ENCODE measurements around the gene MMD.

Gene MMD

DNA sequence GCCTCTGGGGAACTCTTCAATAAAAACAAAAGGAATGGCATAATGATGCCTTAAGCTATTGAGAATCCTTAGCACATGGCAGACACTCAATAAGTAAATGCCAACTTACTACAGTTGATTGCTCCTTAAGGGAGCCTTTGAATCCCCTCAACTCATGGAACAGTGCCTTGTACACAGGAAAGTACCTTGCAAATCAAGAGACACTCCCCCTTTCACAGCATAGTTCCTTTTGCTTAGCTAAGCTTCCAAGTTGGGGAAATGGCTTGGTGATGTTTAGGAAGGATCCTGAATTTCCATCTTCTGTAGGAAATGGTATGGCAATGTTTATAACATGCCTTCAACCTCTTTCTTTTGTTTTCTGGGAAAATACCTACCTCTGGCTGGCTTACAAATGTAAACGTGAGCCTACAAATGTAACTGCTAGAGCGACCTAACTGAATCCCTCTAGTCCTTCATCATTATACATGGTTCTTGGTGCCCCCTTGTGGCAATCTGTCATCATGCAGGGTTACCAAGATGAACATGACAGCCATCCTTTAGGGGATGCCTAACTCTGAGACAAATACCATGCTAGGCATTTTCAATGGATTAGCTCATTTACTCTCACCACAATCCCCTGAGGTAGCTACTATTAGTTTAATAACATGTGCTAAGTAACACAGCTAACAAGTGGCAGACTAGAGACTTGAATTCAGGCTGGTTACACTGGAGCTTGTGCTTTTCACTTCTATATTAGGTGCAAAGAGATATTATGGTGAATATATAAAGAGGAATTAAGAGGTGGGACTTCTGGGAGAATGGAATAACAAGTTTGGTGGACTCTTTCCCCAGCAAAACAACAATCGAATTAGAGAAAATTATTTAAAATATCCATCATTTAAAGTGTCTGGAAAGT, 65.0 kb downstream of the MMD start:
- Histone ChIP-seq H3K4me1 (ENCODE audit: control insufficient read depth, insufficient read depth, low read length) (no peaks in the 10 kb centered on the region), H3K27me3 (replicated peaks; ENCODE audit: control insufficient read depth, insufficient read depth, low read length) (peaks cover 2% of the 10 kb centered on the region), H3K9ac (ENCODE audit: low read length) (no peak overlapping the region), H3K9me3 (ENCODE audit: control insufficient read depth, low read length) (peaks cover 12% of the 10 kb centered on the region), H3K4me3 (ENCODE audit: low read length) (no peak overlapping the region), H3K36me3 (ENCODE audit: control insufficient read depth, insufficient read depth, low read length, severe bottlenecking) (no peaks in the 10 kb centered on the region)
- peak; percentile 79 for DNase-seq (ENCODE audit: low read depth)

DNA sequence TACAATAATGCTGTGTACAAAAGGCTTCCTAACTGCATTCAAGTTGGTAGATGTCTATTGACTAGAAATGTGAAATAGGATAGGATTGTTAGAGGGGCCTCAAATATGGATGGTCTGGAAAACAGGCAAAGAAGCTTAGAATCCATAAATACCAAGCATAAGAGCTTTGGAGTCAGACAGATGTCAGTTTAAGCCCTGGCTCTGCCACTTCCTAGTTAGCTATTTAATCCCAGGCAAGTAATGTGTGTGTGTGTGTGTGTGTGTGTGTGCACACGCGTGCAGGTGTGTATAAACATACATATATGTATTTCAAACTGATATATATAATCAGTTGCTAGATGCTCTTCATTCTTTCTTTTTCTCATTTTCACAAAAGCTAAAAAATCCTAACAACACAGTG, 66.7 kb downstream of the MMD start:
- DNase-seq (ENCODE audit: low read depth) = no peak
- H3K4me1 ChIP-seq (ENCODE audit: control insufficient read depth, insufficient read depth, low read length) = no peaks in the 10 kb centered on the region
- H3K27me3 ChIP-seq (replicated peaks; ENCODE audit: control insufficient read depth, insufficient read depth, low read length) = peaks cover 2% of the 10 kb centered on the region
- no peak overlapping the region for H3K9ac ChIP-seq (ENCODE audit: low read length)
- peaks cover 4% of the 10 kb centered on the region for H3K9me3 ChIP-seq (ENCODE audit: control insufficient read depth, low read length)
- no peaks in the 10 kb centered on the region for H3K36me3 ChIP-seq (ENCODE audit: control insufficient read depth, insufficient read depth, low read length, severe bottlenecking)
- H3K4me3 ChIP-seq (ENCODE audit: low read length) = no peak overlapping the region

DNA sequence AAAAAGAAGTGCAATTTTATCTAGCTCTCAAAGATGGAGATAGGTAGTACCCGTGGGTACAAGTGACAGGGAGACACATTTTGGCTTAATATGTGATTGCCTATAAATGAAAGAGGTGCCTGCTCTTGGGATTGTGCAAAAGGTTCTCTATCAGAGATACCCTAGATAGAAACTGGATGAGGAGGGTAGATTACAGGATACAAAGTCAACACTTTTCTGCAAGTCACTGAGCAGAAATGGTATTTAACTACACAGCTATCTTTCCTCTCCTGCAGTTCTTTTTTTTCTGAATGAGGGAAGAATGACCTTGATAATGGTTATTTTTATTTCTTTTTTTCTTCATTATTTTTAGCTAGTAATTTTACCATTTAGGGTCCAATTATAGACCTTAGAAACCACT, 67.6 kb downstream of the MMD start:
- H3K4me1 ChIP-seq (ENCODE audit: control insufficient read depth, insufficient read depth, low read length) = no peaks in the 10 kb centered on the region
- DNase-seq (ENCODE audit: low read depth) = no peak
- H3K36me3 ChIP-seq (ENCODE audit: control insufficient read depth, insufficient read depth, low read length, severe bottlenecking) = no peaks in the 10 kb centered on the region
- H3K4me3 ChIP-seq (ENCODE audit: low read length) = no peak overlapping the region
- no peak overlapping the region for H3K9ac ChIP-seq (ENCODE audit: low read length)
- peaks cover 2% of the 10 kb centered on the region for H3K27me3 ChIP-seq (replicated peaks; ENCODE audit: control insufficient read depth, insufficient read depth, low read length)
- peaks cover 4% of the 10 kb centered on the region for H3K9me3 ChIP-seq (ENCODE audit: control insufficient read depth, low read length)

DNA sequence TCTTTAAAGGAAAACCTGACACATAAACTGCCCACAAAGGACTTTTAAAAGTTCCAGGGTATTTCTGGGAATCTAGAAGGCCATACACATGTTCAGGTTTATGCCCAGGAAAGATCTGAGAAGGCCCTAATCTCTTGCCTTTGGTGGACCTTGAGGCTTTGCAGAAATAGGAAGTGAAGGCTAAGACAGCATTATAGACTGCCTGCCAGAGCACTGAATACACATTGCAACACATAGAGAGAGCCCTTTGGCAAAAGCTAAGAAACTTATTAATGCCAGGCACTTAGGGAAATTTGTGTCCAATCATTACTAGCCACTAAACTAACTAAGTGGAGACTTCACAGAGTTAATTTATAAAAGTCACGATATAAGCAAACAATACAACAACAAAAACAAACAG, 70.4 kb downstream of the MMD start:
- no peaks in the 10 kb centered on the region for H3K4me1 ChIP-seq (ENCODE audit: control insufficient read depth, insufficient read depth, low read length)
- peaks cover 2% of the 10 kb centered on the region for H3K27me3 ChIP-seq (replicated peaks; ENCODE audit: control insufficient read depth, insufficient read depth, low read length)
- no peaks in the 10 kb centered on the region for H3K36me3 ChIP-seq (ENCODE audit: control insufficient read depth, insufficient read depth, low read length, severe bottlenecking)
- DNase-seq (ENCODE audit: low read depth) = no peak
- H3K9ac ChIP-seq (ENCODE audit: low read length) = no peak overlapping the region
- H3K4me3 ChIP-seq (ENCODE audit: low read length) = no peak overlapping the region
- H3K9me3 ChIP-seq (ENCODE audit: control insufficient read depth, low read length) = peaks cover 10% of the 10 kb centered on the region

DNA sequence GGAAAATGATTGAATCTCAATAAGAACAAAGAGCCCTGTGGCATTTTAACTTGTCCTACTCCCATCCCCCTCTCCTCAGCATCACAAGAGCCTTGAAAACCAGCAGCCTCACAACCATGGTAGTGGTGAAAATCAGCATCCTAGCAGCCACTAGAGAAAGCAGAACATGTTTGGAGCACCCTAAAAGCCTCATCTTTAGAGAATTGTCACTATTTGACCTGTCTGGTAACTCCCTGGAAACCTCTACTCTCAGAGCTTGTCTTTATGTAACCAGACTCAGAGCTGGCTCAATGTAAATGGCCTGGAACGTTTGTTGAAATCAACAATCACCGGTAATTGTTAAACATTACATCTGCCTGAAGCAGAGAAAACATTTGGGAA, 70.8 kb downstream of the MMD start:
- Histone ChIP-seq H3K4me1 (ENCODE audit: control insufficient read depth, insufficient read depth, low read length) (no peaks in the 10 kb centered on the region), H3K4me3 (ENCODE audit: low read length) (no peak overlapping the region), H3K36me3 (ENCODE audit: control insufficient read depth, insufficient read depth, low read length, severe bottlenecking) (no peaks in the 10 kb centered on the region), H3K27me3 (replicated peaks; ENCODE audit: control insufficient read depth, insufficient read depth, low read length) (peaks cover 2% of the 10 kb centered on the region), H3K9me3 (ENCODE audit: control insufficient read depth, low read length) (peaks cover 11% of the 10 kb centered on the region), H3K9ac (ENCODE audit: low read length) (no peak overlapping the region)
- no peak for DNase-seq (ENCODE audit: low read depth)

DNA sequence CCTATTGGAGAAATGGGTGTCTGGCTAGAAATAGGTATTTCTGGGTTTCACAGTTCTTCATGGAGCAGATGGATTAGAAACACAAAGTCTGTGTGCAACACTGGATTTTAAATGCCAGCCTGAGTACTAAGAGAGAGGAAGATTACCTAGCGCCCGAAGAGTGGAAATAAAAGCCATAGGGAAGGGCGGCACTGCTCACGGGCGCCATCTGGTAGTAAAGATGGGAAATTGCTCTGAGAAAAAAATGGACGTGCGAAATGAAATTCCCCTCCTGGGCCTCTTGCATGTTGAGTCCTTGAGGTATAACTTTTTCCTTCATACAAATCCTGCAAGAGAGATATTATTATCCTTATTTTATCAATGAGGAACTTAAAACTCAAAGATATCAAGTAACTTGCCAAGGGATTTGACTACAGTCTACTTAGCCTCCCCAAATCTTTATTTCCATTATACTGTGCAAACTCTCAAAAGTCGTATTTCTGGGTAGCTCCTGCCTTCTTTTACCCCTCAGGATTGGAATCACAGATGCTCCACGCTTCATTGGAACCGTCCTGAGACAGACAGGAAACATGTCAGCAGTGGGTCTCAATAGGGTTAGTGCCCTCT, 72.8 kb downstream of the MMD start:
- DNase-seq (ENCODE audit: low read depth) = peak; percentile 80
- no peaks in the 10 kb centered on the region for H3K36me3 ChIP-seq (ENCODE audit: control insufficient read depth, insufficient read depth, low read length, severe bottlenecking)
- H3K9me3 ChIP-seq (ENCODE audit: control insufficient read depth, low read length) = peaks cover 10% of the 10 kb centered on the region
- H3K4me3 ChIP-seq (ENCODE audit: low read length) = no peak overlapping the region
- no peaks in the 10 kb centered on the region for H3K27me3 ChIP-seq (replicated peaks; ENCODE audit: control insufficient read depth, insufficient read depth, low read length)
- no peaks in the 10 kb centered on the region for H3K4me1 ChIP-seq (ENCODE audit: control insufficient read depth, insufficient read depth, low read length)
- H3K9ac ChIP-seq (ENCODE audit: low read length) = no peak overlapping the region

DNA sequence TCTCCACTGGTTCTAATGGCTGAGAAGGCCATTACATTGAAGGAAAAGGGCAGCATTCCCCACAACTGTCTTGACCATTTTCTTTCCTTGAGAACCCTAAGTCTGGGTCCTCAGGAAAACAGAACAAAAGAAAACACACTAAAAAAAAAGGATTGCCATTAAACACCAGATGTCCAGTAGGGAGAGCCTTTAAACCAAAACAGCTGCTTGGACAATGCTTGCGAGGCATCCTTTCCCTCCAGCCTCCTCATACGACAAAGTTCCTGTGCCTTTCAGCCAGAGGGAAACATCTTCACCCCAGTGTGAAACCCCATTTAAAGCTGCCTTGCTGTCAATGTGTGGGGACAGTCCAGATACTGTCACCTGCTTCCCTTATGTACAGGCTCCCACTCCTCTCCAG, 74.3 kb downstream of the MMD start:
- Histone ChIP-seq H3K4me1 (ENCODE audit: control insufficient read depth, insufficient read depth, low read length) (no peaks in the 10 kb centered on the region), H3K9me3 (ENCODE audit: control insufficient read depth, low read length) (peaks cover 7% of the 10 kb centered on the region), H3K27me3 (replicated peaks; ENCODE audit: control insufficient read depth, insufficient read depth, low read length) (peaks cover 3% of the 10 kb centered on the region), H3K36me3 (ENCODE audit: control insufficient read depth, insufficient read depth, low read length, severe bottlenecking) (no peaks in the 10 kb centered on the region), H3K4me3 (ENCODE audit: low read length) (no peak overlapping the region), H3K9ac (ENCODE audit: low read length) (no peak overlapping the region)
- no peak for DNase-seq (ENCODE audit: low read depth)

DNA sequence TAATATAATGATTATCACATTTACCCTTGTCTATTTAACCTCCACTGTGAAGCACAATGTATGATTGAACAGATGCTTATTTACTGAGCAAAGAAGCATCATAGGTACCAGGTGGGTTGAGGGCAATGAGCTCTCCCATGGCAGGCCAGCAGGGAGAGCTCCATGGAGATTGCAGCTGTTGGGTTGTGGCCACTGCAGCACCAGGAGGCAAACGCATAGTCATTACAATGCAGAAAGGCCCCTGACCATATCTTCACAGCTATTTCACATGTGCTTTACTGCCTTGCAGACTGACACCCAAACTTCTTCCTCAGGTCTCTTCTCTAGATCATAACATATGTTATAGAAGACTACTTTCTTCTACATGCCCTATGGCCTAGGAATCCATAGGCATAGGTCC, 75.0 kb downstream of the MMD start:
- Histone ChIP-seq H3K27me3 (replicated peaks; ENCODE audit: control insufficient read depth, insufficient read depth, low read length) (peaks cover 3% of the 10 kb centered on the region), H3K4me3 (ENCODE audit: low read length) (no peak overlapping the region), H3K36me3 (ENCODE audit: control insufficient read depth, insufficient read depth, low read length, severe bottlenecking) (no peaks in the 10 kb centered on the region), H3K9ac (ENCODE audit: low read length) (no peak overlapping the region), H3K9me3 (ENCODE audit: control insufficient read depth, low read length) (peaks cover 7% of the 10 kb centered on the region), H3K4me1 (ENCODE audit: control insufficient read depth, insufficient read depth, low read length) (no peaks in the 10 kb centered on the region)
- DNase-seq (ENCODE audit: low read depth) = no peak

DNA sequence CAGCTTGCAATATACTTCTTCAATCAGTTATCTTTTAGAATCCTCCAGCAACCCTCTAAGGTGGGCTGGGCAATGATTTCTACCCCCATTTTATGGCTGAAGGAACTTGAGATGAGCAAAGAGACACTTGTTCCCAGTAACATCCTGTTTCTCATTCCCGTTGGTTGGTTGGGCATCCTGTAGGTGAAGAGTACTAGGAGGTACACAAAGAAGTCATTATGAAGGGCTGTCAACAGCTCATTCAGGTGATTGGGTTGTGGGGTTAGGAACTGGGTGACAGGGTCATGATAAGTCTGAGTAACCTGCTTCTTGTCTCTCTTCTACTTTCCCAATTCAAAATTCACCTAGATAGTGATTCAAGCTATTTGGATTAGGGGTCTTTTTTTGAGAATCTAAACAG, 76.5 kb downstream of the MMD start:
- peaks cover 7% of the 10 kb centered on the region for H3K4me1 ChIP-seq (ENCODE audit: control insufficient read depth, insufficient read depth, low read length)
- no peak overlapping the region for H3K4me3 ChIP-seq (ENCODE audit: low read length)
- no peaks in the 10 kb centered on the region for H3K36me3 ChIP-seq (ENCODE audit: control insufficient read depth, insufficient read depth, low read length, severe bottlenecking)
- no peak overlapping the region for H3K9ac ChIP-seq (ENCODE audit: low read length)
- no peak for DNase-seq (ENCODE audit: low read depth)
- peaks cover 10% of the 10 kb centered on the region for H3K27me3 ChIP-seq (replicated peaks; ENCODE audit: control insufficient read depth, insufficient read depth, low read length)
- peaks cover 7% of the 10 kb centered on the region for H3K9me3 ChIP-seq (ENCODE audit: control insufficient read depth, low read length)

- DNase-seq (ENCODE audit: low read depth) = no peak
- H3K27me3 ChIP-seq (replicated peaks; ENCODE audit: control insufficient read depth, insufficient read depth, low read length) = peaks cover 11% of the 10 kb centered on the region
Measured at GRCh38 chr17:55344514-55344997, 77.1 kb downstream of the MMD start.

GRCh38 chr17:55343900-55344513, 77.6 kb downstream of the MMD start:
- DNase-seq (ENCODE audit: low read depth) = no peak
- H3K9me3 ChIP-seq (ENCODE audit: control insufficient read depth, low read length) = peaks cover 7% of the 10 kb centered on the region
- peaks cover 7% of the 10 kb centered on the region for H3K4me1 ChIP-seq (ENCODE audit: control insufficient read depth, insufficient read depth, low read length)
- no peak overlapping the region for H3K9ac ChIP-seq (ENCODE audit: low read length)
- peaks cover 11% of the 10 kb centered on the region for H3K27me3 ChIP-seq (replicated peaks; ENCODE audit: control insufficient read depth, insufficient read depth, low read length)
- no peak overlapping the region for H3K4me3 ChIP-seq (ENCODE audit: low read length)
- H3K36me3 ChIP-seq (ENCODE audit: control insufficient read depth, insufficient read depth, low read length, severe bottlenecking) = no peaks in the 10 kb centered on the region

More at GRCh38 chr17:55344514-55344997, 77.1 kb downstream of the MMD start:
- H3K36me3 ChIP-seq (ENCODE audit: control insufficient read depth, insufficient read depth, low read length, severe bottlenecking) = no peaks in the 10 kb centered on the region
- peaks cover 7% of the 10 kb centered on the region for H3K4me1 ChIP-seq (ENCODE audit: control insufficient read depth, insufficient read depth, low read length)
- H3K9ac ChIP-seq (ENCODE audit: low read length) = no peak overlapping the region
- H3K4me3 ChIP-seq (ENCODE audit: low read length) = no peak overlapping the region
- peaks cover 7% of the 10 kb centered on the region for H3K9me3 ChIP-seq (ENCODE audit: control insufficient read depth, low read length)

All from adipocyte (in vitro differentiated cells).